ENCODE measurements around the gene HOXA4.
A peak's percentile ranks its signal among the peaks of the same experiment; 100 is the strongest.

Gene HOXA4

DNA sequence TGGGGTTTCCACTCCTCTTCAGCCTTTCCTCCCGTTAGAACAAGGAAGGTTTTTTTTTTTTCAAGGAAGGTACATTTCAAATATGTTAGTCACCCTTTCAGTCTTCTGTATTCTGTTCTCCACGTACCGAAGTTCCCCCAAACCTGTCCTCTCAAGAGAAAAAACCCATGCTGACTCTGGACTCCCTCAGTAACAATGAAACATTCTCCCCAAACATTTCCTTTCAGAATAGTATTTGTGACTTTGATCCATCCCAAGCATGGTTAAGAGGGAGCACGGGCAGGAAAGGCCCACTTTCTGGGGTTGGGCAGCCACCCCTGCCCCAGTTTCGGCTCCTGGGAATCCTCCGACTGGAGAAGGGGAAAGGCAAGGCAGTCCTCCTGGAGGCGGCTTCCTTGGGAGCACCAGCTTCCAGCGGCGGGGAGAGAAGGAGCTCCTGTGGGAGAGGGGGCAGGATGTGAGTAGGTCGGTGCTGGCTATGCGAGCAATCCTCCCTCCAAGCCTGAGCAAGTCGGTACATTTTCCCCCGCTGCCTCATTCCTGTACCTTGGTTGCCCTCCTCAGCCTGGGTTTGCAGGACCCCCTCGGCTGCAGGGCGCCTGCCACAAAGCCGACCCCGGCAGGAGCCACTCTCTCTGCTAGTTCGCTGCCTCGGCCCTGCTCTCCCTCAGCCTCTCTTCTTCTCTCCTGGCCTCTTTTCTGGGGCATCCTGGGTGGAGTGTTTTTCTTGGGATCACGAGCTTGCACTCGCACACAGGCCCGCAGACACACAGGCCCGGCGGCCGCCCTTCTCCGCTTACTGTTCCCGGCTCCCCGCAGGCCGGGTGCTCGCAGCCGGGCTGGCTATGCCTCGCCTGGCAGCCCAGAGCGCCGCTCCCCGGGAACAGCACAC is 32.6 kb downstream of the HOXA4 start:
- DNase-seq (ENCODE audit: extremely low spot score, insufficient read length, low read depth): no peak
- FAIRE-seq: no peak

DNA sequence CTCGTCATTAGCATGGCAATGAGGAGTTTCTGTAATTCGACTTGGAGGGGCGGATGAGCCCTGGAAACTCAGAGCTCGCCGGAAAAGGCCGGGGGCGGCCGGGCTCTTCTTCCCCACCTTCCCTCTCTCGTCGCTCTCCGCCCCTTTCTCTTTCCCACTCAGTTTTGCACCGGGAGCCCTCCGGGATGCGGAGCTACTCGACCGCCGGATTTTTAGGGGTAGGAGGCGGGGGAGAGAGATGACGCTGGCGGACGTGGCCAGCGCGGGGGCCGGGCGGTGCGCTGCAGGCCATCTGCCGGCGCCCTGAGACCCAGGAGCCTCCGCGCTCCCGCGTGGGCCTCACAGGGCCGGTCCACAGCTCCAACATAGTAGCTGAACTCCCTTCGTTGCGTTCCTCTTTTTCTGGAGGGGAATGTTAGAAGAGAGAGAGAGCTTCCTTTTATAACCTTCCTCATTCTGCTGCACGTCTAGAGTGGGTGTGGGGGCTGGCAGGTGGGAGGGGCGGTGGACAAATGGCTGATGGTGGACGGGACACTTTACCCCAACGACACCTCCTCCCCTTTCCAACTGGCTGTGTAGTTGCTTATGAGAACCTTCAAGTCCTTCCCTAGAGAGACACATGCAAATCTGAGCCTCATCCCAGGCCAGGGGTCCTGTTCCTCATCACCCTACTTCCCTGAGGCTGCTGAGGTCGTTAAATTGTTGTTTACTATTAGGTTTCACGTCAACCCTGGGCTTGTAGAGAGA is 33.6 kb downstream of the HOXA4 start:
- FAIRE-seq: peak; percentile 33
- peak; percentile 28 for DNase-seq (ENCODE audit: extremely low spot score, insufficient read length, low read depth)

DNA sequence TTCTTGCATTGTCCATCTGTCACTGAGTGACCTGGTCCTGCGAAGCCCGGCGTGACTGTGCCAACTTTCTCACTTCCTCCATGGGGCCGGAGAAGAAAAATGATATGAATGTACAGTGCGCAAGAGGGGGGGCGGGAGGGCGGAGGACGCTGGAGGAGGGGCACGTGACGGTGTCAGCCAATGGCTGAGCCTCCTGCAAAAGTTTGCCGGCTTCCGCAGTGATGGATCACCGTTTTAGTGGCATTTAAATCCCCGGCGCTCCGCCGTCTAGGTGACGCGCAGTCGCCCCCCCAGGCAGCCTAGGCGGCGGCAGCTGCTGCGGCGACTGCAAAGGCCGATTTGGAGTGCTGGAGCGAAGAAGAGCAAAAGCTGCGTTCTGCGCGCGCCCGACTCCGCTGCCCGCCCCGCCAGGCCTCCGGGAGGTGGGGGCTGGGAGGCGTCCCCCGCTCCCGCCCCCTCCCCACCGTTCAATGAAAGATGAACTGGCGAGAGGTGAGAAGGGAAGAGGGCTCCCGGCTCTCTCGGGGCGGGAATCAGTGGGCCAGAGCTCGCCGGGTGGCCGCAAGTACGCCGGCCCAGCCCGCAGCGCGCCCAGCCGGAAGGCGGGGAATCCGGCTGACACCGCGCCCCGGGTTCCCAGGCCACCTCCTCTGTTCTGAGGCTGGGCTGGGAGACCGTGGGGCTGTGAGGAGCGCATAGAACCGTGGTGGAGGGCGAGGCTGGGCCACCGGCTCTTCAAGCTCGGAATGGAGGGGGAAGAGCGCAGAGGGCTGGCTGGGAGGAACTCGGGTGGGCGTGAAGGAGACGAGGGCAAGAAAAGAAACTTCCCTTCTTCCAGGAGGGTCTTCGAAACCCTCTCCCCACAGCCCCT is 34.4 kb downstream of the HOXA4 start, which contains the start of gene HOXA1:
TSS of gene HOXA1 (minus strand) at position 104 of the 871 bp plus-strand sequence. CDS start at position 16, 88 bp downstream.
- FAIRE-seq (peak; percentile 96), DNase-seq (ENCODE audit: extremely low spot score, insufficient read length, low read depth) (peak; percentile 93)

DNA sequence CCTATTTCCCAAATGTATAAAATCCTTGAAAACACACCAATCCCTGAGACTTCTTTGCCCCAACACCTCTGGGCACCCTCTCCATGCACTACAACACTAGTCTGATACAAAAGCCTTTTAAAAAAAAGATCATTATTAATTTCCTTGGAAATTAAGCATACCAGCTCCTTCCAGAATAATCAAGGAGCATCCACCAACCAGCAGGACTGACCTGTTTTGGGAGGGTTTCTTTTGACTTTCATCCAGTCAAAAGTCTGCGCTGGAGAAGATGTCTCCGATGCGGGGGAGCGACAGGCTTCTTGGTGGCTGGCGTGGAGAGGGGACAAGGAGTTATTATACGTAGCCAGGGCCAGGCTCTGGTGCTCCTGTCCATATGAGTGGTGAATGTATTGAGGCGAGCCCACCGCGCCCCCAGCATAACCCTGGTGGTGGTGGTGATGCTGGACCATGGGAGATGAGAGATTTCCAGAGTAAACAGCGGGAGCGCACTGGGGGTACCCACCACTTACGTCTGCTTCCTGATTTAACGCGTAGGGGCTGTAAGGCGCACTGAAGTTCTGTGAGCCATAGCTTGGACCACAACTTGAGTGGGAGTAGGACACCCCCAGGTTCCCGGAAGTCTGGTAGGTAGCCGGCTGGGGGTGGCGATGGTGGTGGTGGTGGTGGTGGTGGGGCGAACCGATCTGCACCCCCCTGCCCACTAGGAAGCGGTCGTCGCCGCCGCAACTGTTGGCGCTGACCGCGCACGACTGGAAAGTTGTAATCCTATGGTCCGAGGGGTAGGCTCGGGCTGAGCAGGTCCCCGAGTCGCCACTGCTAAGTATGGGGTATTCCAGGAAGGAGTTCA is 35.3 kb downstream of the HOXA4 start:
- no peak for FAIRE-seq
- DNase-seq (ENCODE audit: extremely low spot score, insufficient read length, low read depth): no peak

DNA sequence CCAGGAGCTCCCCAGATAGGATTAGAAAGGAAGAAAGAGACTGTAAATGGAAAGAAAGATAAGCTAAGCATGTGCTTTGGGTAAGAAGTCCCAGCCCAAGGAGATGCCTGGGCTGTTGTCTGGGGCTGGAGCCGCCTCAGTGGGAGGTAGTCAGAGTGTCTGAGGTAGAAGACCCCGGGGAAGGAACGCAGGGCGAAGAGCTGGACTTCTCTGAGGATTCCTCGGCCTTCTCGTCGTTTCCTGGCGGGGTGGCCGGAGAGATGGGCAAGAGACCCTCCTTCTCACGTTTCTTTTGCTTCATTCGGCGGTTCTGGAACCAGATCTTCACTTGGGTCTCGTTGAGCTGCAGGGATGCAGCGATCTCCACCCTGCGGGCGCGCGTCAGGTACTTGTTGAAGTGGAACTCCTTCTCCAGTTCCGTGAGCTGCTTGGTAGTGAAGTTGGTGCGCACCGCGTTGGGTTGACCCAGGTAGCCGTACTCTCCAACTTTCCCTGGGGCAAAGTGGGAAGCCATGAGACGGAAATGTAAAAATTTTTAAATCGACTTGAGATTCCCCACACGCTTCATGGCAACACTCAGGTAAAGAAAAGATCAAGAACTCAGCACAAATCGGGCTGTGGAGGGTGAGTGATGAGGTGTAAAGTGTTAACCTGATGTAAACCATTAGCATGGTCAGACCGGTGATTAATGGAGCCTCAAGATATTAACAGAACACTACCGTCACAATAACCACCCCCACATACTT is 36.1 kb downstream of the HOXA4 start:
- FAIRE-seq: no peak
- DNase-seq (ENCODE audit: extremely low spot score, insufficient read length, low read depth): no peak

DNA sequence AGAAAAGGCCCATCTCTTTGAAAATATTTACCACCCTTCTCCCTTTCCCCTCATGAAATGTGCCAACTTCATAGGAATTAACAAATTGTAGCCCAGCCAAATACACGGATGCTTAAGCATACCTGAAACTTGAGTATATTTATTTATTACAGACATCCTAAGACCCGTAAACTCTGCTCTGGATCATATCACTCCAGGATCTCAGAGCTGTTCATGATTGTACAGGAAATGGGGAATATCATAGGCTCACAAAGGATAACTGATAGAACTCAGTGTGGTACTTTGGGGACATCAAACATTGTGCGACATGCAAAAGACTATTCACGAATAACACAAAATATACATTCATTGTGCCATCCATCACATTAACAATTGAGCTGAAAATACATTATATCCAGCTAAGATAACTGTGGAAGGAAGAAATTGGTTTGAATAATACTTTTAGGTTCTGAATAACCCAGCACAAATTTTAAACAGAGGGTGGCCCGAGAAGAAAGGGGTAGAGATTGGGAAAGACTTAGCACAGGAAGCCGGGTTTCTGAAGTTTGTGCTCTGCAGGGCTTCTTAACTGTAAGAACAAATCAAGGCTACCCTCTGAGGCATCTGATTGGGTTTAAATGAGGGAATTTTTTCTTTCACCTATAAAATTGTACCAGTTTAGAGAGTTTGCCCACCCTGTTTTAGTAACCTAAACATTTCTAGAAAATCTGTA is 37.2 kb downstream of the HOXA4 start:
- DNase-seq (ENCODE audit: extremely low spot score, insufficient read length, low read depth) (no peak), FAIRE-seq (no peak)

DNA sequence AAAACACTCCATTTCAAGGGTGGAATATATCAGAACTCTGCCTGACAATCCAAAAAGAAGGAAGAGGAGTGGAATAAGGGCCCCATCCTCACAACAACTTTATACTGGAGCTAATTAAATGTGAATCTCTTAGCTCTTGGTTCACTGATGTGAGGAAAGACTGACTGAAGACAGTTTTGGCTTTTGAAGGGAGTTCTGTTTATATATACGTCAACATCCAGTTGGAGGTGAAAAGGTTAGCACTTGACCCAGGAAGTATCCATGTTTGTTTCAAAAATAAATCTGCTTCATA is 37.8 kb downstream of the HOXA4 start:
- FAIRE-seq (no peak), DNase-seq (ENCODE audit: extremely low spot score, insufficient read length, low read depth) (no peak)

DNA sequence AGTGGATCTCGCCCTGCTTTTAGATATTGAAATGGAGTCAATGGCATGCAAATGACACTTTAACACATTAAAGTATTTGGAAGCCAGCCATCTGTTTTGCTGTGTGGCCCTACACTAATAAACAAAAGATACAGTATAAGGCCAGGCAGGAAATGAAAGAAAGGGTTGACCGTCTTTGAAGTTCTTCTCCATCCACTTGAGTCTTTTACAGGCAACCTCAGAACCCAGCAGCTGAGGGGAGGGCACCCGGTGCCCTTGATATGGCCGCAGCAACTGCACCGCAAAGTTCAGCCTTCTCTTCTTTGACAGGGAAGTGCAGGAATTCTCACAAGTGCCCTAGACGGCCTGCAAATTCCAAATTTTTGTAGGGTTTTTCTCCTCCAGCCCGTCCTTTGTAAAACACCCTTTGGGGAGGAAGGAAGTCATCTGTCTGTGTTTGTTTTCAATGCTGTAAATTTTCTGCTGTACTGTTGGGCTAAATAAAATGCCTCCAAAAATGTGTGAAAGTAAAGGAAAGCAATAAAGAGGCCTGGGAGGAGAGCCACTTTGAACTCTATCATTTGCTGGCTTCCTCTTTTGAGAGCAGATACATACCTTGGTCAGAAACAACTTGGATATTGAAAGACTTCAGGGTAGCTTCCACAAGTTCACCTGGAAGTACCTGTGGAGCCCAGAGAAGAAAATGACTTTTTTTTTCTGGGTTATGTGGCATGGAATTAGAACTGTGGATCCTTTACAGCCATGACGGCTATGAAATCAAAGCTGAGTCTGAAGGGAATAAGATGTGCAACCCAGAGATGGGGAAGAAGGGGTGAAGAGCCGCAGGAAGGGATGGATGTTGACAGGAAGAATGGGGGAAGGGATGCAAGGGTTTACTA is 38.4 kb downstream of the HOXA4 start:
- FAIRE-seq: no peak

DNA sequence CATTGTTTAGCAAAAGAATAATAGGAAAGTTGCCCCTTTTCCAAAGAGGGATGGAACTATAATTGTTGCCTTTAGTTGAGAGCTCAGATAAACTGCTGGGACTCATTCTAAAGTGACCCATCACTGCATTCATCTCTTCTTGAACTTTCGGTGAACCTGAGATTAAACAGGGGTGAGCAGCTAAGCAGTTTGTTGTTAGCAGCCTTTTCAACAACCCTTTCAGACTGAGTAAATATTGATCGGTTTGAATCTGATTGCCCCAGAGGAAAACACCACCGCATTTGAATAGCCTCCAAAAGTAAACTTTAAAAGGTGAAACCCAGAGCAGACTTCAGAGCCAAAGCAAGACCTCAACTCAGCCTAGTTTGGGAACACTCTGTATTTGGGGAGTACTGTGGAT is 39.5 kb downstream of the HOXA4 start:
- no peak for DNase-seq (ENCODE audit: extremely low spot score, insufficient read length, low read depth)
- no peak for FAIRE-seq

More for the DNA sequence above, 38.4 kb downstream of the HOXA4 start:
- no peak for DNase-seq (ENCODE audit: extremely low spot score, insufficient read length, low read depth)

DNA sequence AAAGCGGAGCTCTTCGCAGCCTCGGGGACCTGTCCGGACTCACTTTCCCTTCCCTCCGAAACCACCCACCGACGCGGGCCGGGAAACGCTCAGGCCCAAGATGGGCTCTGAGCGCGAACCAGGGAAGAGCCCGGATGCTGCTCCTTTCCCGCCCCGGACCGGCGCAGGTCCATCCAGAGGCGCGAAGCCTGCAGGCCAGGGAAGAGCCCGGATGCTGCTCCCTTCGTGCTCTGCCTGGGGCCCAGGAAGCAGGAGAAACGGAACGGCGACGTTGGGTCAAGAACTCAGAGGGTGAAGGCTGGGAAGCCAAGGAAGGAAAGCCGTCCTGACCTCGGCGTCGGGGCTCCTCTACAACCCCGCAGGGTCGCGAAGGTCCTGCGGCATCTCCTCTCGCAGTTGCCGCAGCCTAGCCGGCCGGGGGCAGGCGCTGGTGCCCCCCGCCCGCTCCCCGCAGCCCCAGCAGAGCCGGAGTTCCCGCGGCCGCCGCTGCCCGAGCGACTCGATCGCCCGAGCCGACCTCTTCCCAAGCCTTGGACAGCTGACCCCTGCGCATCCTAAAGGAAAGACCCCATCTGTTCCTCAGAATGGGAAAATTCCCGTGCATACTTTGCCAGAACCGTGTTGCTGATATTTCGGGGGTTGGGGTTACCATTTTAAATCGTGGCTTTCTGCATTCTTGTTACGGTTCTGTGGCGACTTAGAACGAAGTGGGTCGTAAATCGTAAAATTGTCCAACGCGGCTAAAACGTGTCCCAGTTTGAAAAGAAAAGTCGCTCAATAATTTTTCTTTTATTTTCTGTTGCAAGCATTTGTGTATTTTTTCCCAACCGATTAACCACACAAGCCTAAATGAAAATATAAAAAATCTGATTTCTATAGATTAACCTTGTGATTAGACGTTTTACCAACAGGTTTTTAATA is 42.3 kb downstream of the HOXA4 start:
- DNase-seq (ENCODE audit: extremely low spot score, insufficient read length, low read depth) (no peak), FAIRE-seq (no peak)

DNA sequence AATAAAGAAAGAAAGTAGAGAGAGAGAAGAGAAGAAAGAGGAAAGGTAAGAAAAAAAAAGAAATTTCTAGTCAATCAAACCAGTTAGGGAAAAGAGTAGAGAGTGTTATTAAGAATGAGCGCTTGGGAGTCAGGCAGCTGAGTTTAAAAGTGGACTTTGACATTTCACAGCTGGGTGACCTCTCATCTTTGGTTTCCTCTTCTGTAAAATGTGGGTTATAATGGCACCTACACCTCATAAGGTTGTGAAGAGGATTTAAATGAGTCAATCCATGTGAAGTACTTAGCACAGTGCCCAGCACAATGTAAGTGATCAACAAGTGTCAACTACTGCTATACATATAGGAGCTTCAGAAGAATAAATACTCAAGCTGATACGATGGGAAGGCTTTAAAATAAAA is 46.9 kb downstream of the HOXA4 start:
- FAIRE-seq (peak; percentile 56), DNase-seq (ENCODE audit: extremely low spot score, insufficient read length, low read depth) (no peak)

DNA sequence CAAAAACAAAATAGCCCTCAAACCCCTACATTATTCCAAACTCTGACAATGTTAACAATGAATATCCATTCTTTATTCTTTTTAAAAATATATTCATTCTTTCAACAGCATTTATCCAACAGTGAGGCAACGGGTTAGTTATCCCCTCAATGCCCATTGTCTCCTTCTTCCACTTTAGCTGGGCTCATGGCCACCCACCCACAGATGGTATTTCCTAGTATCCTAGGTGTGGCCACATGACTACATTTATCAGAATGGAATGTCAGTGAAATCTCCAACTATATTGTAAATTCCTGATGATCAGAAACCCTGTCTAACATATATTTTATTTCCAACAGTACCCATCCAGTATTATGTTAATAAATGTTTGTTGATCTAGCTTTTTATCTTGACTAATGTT is 48.4 kb downstream of the HOXA4 start:
- DNase-seq (ENCODE audit: extremely low spot score, insufficient read length, low read depth) (no peak), FAIRE-seq (no peak)

DNA sequence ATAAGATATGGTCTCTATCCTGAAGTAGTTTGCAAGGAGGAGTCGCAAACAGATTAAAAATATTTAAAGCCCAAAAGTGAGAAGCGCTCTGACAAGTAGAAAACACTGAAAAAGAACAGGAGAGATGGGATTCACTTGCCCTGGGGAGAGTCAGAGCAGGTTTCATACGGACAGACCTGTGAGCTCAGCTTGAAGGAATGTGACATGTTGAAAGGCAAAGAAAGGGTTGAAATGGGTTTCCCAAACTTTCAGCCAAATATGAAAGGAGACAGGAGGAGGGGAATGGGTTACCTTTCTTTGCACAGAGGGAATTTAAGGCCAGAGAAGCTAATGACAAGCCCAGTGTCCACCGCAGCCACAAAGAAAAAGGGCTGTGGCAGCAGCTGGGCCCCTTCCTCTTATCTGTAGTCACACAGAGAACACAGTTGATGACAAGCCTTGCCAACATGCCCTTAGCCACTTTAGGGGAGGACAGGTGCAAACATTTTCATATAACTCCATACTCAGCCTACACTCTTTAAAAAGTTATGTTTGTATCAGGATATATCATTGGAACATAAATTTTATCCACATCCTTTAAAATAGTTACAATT is 49.6 kb downstream of the HOXA4 start:
- FAIRE-seq (no peak), DNase-seq (ENCODE audit: extremely low spot score, insufficient read length, low read depth) (no peak)

DNA sequence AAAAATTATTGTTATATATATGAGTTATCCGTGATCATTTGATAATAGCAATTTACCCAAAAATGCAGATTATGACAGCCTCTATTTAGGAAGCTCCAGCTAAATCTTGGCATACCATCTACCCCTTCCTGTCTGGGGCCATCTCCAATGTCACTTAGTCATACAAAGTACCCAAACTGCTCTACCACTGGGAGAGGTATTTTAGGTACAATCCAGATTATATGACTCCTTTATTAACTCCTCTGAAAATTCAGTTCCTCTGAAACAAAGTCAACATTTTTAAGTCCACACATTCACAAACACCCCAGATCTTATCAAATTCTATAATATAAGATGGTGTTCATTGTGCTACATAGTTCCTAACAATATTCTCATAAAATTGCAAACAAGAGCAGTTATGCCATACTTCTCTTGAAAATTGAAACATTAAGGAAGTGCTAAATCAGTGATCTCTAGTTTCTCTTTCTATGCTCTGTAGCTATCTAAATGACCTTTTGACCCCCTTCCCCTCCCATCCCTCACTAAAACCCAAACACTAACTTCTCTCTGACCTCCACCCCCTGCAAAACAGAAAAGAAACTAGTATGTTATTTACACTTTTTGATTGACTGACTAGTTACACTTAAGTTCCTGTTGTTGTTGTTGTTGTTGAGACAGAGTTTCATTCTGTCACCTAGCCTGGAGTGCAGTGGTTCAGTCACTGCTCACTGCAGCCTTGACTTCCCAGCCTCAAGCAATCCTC is 51.2 kb downstream of the HOXA4 start:
- DNase-seq (ENCODE audit: extremely low spot score, insufficient read length, low read depth): no peak
- FAIRE-seq: peak; percentile 68

DNA sequence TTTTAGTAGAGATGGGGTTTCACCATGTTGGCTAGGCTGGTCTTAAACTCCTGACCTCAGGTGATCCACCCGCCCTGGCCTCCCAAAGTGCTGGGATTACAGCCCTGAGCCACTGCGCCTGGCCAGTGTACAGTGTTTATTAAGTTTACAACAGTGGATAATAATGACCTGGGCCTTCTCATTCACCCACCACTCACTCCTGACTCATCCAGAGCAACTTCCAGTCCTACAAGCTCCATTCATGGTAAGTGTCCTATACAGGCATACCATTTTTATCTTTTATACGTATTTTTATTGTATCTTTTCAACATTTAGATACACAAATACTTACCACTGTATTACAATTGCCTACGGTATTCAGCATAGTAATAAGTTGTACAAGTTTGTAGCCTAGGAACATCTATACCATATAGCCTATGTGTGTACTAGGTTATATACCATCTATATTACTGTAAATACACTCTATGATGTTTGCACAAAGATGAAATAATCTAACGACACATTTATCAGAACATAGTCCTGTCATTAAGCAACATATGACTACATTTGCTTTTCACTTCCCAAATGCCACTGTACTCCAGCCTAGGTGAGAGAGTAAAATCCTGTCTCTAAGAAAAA is 51.8 kb downstream of the HOXA4 start:
- DNase-seq (ENCODE audit: extremely low spot score, insufficient read length, low read depth) (no peak), FAIRE-seq (no peak)

Data from GM18507 (cell line).